H9 (cell line): ENCODE measurements around the gene GRM5. TPM values are rescaled to one million over a fixed set of nuclear protein-coding genes. Genes with fewer than 3 reads are reported as not detected.

Source experiments
- DNase-seq: peaks from one replicate; pipeline ENCODE4 v3.0.0-alpha.2; 2017
- H2AFZ ChIP-seq: one replicate; pipeline ENCODE4 v1.6.1; 2013; ENCODE audit warnings: mild to moderate bottlenecking, low read length, control low read depth, moderate library complexity
- H2AK5ac ChIP-seq: 2 replicates; pipeline ENCODE4 v1.6.1; 2013; ENCODE audit warnings: low read length, control low read depth, mixed read lengths; ENCODE audit not compliant: insufficient read length
- H2BK120ac ChIP-seq: one replicate; pipeline ENCODE4 v1.6.1; 2013; ENCODE audit warnings: low read depth, mild to moderate bottlenecking, low read length, control low read depth, inconsistent platforms; ENCODE audit not compliant: poor library complexity, severe bottlenecking
- H2BK12ac ChIP-seq: 2 replicates; pipeline ENCODE4 v1.6.1; 2013; ENCODE audit warnings: low read length, control low read depth, mixed read lengths, low read depth; ENCODE audit not compliant: insufficient read length
- H2BK15ac ChIP-seq: 2 replicates; pipeline ENCODE4 v1.6.1; 2013; ENCODE audit warnings: low read depth, low read length, control low read depth
- H2BK20ac ChIP-seq: one replicate; pipeline ENCODE4 v1.6.1; 2013; ENCODE audit warnings: low read depth, mild to moderate bottlenecking, low read length, control low read depth, inconsistent platforms; ENCODE audit not compliant: poor library complexity, severe bottlenecking
- H2BK5ac ChIP-seq: 2 replicates; pipeline ENCODE4 v1.6.1; 2013; ENCODE audit warnings: low read length, control low read depth, mixed read lengths; ENCODE audit not compliant: insufficient read length
- H3K14ac ChIP-seq: 2 replicates; pipeline ENCODE4 v1.6.1; 2013; ENCODE audit warnings: low read length, control low read depth; ENCODE audit not compliant: insufficient read depth
- H3K18ac ChIP-seq: 2 replicates; pipeline ENCODE4 v1.6.1; 2013; ENCODE audit warnings: low read depth, mild to moderate bottlenecking, mixed read lengths, low read length, control low read depth; ENCODE audit not compliant: insufficient read length
- H3K23ac ChIP-seq: 2 replicates; pipeline ENCODE4 v1.6.1; 2013; ENCODE audit warnings: low read length, control low read depth, mixed read lengths, low read depth; ENCODE audit not compliant: insufficient read length
- H3K23me2 ChIP-seq: 2 replicates; pipeline ENCODE4 v1.6.1; 2013; ENCODE audit warnings: low read depth, mild to moderate bottlenecking, mixed read lengths, low read length, control low read depth; ENCODE audit not compliant: insufficient read length, poor library complexity, severe bottlenecking
- H3K27ac ChIP-seq: 2 replicates; pipeline ENCODE4 v1.5.1; 2013; ENCODE audit warnings: low read length, control low read depth, mixed read lengths, low read depth; ENCODE audit not compliant: insufficient read length
- H3K27me3 ChIP-seq: 2 replicates; pipeline ENCODE4 v1.6.1; 2013; ENCODE audit warnings: low read length, control low read depth, inconsistent platforms; ENCODE audit not compliant: insufficient read depth
- H3K4ac ChIP-seq: 2 replicates; pipeline ENCODE4 v1.6.1; 2013; ENCODE audit warnings: low read depth, mild to moderate bottlenecking, control low read depth, inconsistent platforms, low read length, moderate library complexity
- H3K4me1 ChIP-seq: 2 replicates; pipeline ENCODE4 v1.6.1; 2013; ENCODE audit warnings: low read length, control low read depth, inconsistent platforms; ENCODE audit not compliant: insufficient read depth
- H3K4me2 ChIP-seq: 2 replicates; pipeline ENCODE4 v1.6.1; 2013; ENCODE audit warnings: low read length, control low read depth, mixed read lengths; ENCODE audit not compliant: insufficient read length, insufficient read depth
- H3K56ac ChIP-seq: 2 replicates; pipeline ENCODE4 v1.6.1; 2013; ENCODE audit warnings: low read depth, mild to moderate bottlenecking, mixed read lengths, low read length, control low read depth; ENCODE audit not compliant: insufficient read length
- H3K79me1 ChIP-seq: 2 replicates; pipeline ENCODE4 v1.6.1; 2013; ENCODE audit warnings: low read depth, mild to moderate bottlenecking, moderate library complexity, low read length, control low read depth, inconsistent platforms; ENCODE audit not compliant: insufficient read depth, poor library complexity, severe bottlenecking
- H3K79me2 ChIP-seq: 2 replicates; pipeline ENCODE4 v1.6.1; 2013; ENCODE audit warnings: low read length, control low read depth, inconsistent platforms; ENCODE audit not compliant: insufficient read depth
- H3K9ac ChIP-seq: 2 replicates; pipeline ENCODE4 v1.6.1; 2013; ENCODE audit warnings: low read length, control low read depth, mixed read lengths; ENCODE audit not compliant: insufficient read length; ENCODE audit errors: extremely low read depth
- H3K9me3 ChIP-seq: one replicate; pipeline ENCODE4 v1.6.1; 2013; ENCODE audit warnings: low read depth, low read length, inconsistent platforms; ENCODE audit not compliant: control insufficient read depth
- H3T11ph ChIP-seq: one replicate; pipeline ENCODE4 v1.6.1; 2013; ENCODE audit warnings: mild to moderate bottlenecking, low read length, control low read depth, inconsistent platforms
- H4K20me1 ChIP-seq: one replicate; pipeline ENCODE4 v1.6.1; 2013; ENCODE audit not compliant: control insufficient read depth, insufficient read length, insufficient read depth
- H4K5ac ChIP-seq: 2 replicates; pipeline ENCODE4 v1.6.1; 2013; ENCODE audit warnings: low read depth, mild to moderate bottlenecking, mixed read lengths, low read length, control low read depth; ENCODE audit not compliant: insufficient read length
- H4K8ac ChIP-seq: replicated peaks from 2 replicates; pipeline ENCODE4 v1.6.1; 2013; ENCODE audit warnings: low read length, control low read depth, mixed read lengths, low read depth; ENCODE audit not compliant: insufficient read length
- H4K91ac ChIP-seq: 2 replicates; pipeline ENCODE4 v1.6.1; 2013; ENCODE audit warnings: low read depth, mild to moderate bottlenecking, moderate library complexity, mixed read lengths, low read length, control low read depth; ENCODE audit not compliant: insufficient read length
- H3K27ac Mint-ChIP-seq, 3 experiments: 2 replicates in 2 of 3; 3 replicates in 1 of 3; pipeline ENCODE4 v1.8.0; 2020 to 2021; ENCODE audit warnings: mixed read lengths in 3 of 3, mild to moderate bottlenecking in 1 of 3, moderate library complexity in 1 of 3
- H3K27me3 Mint-ChIP-seq: 2 replicates; pipeline ENCODE4 v1.8.0; 2021; ENCODE audit warnings: low read depth, mild to moderate bottlenecking, moderate library complexity, mixed read lengths
- H3K36me3 Mint-ChIP-seq, 3 experiments: 2 replicates in 2 of 3; 3 replicates in 1 of 3; pipeline ENCODE4 v1.8.0; 2020 to 2021; ENCODE audit warnings: low read depth in 3 of 3, mixed read lengths in 3 of 3; ENCODE audit not compliant: insufficient read depth in 1 of 3
- H3K4me1 Mint-ChIP-seq, 2 experiments: 2 replicates each; pipeline ENCODE4 v1.8.0; 2020; ENCODE audit warnings: mixed read lengths in 2 of 2
- H3K4me3 Mint-ChIP-seq, 2 experiments: 2 replicates in 1 of 2; 3 replicates in 1 of 2; pipeline ENCODE4 v1.8.0; 2020 to 2021; ENCODE audit warnings: mild to moderate bottlenecking in 2 of 2, mixed read lengths in 2 of 2, moderate library complexity in 1 of 2
- H3K9me3 Mint-ChIP-seq, 2 experiments: 2 replicates in 1 of 2; 3 replicates in 1 of 2; pipeline ENCODE4 v1.8.0; 2020; ENCODE audit warnings: mild to moderate bottlenecking in 2 of 2, mixed read lengths in 2 of 2, moderate library complexity in 1 of 2
- whole genome bisulfite sequencing: extraction: QIAGEN DNeasy Blood & Tissue Kit; methylation state at CpG from one replicate; pipeline ENCODE4 v1.1.7; 2013; ENCODE audit warnings: missing lambda C conversion rate, low lambda C conversion rate, mixed read lengths; ENCODE audit not compliant: insufficient read length; ENCODE audit errors: extremely low coverage; 5-methylcytosine and 5-hydroxymethylcytosine counted together
- total RNA-seq: library from RNA; stranded (reverse); gene quantifications from 2 replicates; pipeline ENCODE4 v1.2.1, GENCODE V29; 2021
- TF ChIP-seq, protein P1 (sequence below): fragments of 200-600 bp; sonication (generic); conservative IDR thresholded peaks from 3 replicates; pipeline ENCODE4 v1.8.0; 2021; ENCODE audit warnings: antibody characterized with exemption, mild to moderate bottlenecking

Gene GRM5
- total RNA-seq, 1 experiment from 2014 or later: not detected

GRCh38 chr11:88533001-88533400 lies 532.8 kb downstream of the GRM5 start:
- no peak for DNase-seq
- Histone ChIP-seq H3K79me2 (no peaks in the 10 kb centered on the region), H3K56ac (no peak overlapping the region), H3K23ac (no peak overlapping the region), H2AK5ac (no peak overlapping the region), H3K4me1 (no peaks in the 10 kb centered on the region), H3K4ac (no peak overlapping the region), H2BK12ac (no peak overlapping the region), H2BK5ac (no peak overlapping the region), H3K9me3 (no peaks in the 10 kb centered on the region), H4K20me1 (no peaks in the 10 kb centered on the region), H4K8ac (no peak overlapping the region), H3K27me3 (no peaks in the 10 kb centered on the region), H3K4me2 (no peak overlapping the region), H2AFZ (no peak overlapping the region), H3K27ac (no peak overlapping the region), H3K23me2 (no peaks in the 10 kb centered on the region), H3K14ac (no peak overlapping the region), H3K79me1 (no peaks in the 10 kb centered on the region), H2BK20ac (no peak overlapping the region), H4K5ac (no peak overlapping the region), H3T11ph (no peak overlapping the region), H3K9ac (no peak overlapping the region), H4K91ac (no peak overlapping the region), H3K18ac (no peak overlapping the region), H2BK120ac (no peak overlapping the region), H2BK15ac (no peak overlapping the region)
- H3K9me3 Mint-ChIP-seq: no peaks in the 10 kb centered on the region; a peak in 1 of 5 replicates
- TF ChIP-seq, protein P1, sequence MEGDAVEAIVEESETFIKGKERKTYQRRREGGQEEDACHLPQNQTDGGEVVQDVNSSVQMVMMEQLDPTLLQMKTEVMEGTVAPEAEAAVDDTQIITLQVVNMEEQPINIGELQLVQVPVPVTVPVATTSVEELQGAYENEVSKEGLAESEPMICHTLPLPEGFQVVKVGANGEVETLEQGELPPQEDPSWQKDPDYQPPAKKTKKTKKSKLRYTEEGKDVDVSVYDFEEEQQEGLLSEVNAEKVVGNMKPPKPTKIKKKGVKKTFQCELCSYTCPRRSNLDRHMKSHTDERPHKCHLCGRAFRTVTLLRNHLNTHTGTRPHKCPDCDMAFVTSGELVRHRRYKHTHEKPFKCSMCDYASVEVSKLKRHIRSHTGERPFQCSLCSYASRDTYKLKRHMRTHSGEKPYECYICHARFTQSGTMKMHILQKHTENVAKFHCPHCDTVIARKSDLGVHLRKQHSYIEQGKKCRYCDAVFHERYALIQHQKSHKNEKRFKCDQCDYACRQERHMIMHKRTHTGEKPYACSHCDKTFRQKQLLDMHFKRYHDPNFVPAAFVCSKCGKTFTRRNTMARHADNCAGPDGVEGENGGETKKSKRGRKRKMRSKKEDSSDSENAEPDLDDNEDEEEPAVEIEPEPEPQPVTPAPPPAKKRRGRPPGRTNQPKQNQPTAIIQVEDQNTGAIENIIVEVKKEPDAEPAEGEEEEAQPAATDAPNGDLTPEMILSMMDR: no peak
- no peak overlapping the region for H3K27ac Mint-ChIP-seq
- WGBS: no CpG with 5 or more reads among the region's 1 CpG
- no peaks in the 10 kb centered on the region; a peak in 1 of 7 replicates for H3K36me3 Mint-ChIP-seq
- H3K27me3 Mint-ChIP-seq: no peaks in the 10 kb centered on the region
- no peak overlapping the region for H3K4me3 Mint-ChIP-seq
- no peaks in the 10 kb centered on the region for H3K4me1 Mint-ChIP-seq
